ENCODE measurements around the gene TMEM250. TPM values are rescaled to one million over a fixed set of nuclear protein-coding genes. Genes with fewer than 3 reads are reported as not detected.

The TMEM250 gene, protein sequence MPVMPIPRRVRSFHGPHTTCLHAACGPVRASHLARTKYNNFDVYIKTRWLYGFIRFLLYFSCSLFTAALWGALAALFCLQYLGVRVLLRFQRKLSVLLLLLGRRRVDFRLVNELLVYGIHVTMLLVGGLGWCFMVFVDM
- 1 to 10 TPM; 6.5 to 7.9 TPM for total RNA-seq
- polyA plus RNA-seq (2013, experiment 1 of 2) = 44.1 TPM
- 33.4 TPM for polyA plus RNA-seq (2013, experiment 2 of 2)
- total RNA-seq = 18.9 to 109 (median 63.2) reads per million in 172 experiments

- POLR2A ChIA-PET = interaction anchor here (0.6 to 2.4 kb wide), 8 partner anchors 9 to 157 kb away, joined by 3 to 22 read pairs (median 4); partner anchors contain the start of gene UBAC1
Observed at GRCh38 chr9:136118320-136119060, at the start of gene TMEM250. Gene TMEM250, minus strand, starts transcription at chr9:136118875. Its CDS starts 1,975 bp downstream, at chr9:136116900.

DNA sequence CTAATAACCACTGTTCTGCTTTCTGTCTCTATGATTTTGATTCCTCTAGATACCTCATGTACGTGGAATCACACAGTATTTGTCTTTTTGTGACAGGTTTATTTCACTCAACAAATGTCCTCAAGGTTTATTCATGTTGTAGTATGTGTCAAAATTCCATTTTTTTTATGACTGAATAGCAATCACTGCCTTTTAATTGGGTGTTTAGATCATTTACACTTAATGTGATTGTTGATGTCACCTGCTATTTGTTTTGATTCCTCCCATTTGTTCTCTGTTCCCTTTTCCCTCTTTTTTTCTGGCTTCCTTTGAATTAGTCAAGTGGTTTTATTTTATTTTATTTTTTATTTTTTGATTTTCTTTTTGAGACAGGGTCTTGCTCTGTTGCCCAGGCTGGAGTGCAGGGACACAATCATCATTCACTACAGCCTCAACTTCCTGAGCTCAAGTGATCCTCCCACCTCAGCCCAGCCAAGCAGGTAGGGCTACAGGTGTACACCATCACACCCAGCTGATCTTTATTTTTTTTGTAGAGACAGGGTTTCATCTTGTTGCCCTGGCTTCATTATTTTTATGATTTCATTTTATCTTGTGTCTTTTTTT lies 44.7 kb upstream of the TMEM250 start:
- no peaks in the 10 kb centered on the region for H3K36me3 Mint-ChIP-seq (ENCODE audit: low read depth)
- no peaks in the 10 kb centered on the region for H3K27me3 ChIP-seq (ENCODE audit: control insufficient read depth in 1 of 2, insufficient read depth in 2 of 2, low read length in 2 of 2)
- TF ChIP-seq, protein P1, sequence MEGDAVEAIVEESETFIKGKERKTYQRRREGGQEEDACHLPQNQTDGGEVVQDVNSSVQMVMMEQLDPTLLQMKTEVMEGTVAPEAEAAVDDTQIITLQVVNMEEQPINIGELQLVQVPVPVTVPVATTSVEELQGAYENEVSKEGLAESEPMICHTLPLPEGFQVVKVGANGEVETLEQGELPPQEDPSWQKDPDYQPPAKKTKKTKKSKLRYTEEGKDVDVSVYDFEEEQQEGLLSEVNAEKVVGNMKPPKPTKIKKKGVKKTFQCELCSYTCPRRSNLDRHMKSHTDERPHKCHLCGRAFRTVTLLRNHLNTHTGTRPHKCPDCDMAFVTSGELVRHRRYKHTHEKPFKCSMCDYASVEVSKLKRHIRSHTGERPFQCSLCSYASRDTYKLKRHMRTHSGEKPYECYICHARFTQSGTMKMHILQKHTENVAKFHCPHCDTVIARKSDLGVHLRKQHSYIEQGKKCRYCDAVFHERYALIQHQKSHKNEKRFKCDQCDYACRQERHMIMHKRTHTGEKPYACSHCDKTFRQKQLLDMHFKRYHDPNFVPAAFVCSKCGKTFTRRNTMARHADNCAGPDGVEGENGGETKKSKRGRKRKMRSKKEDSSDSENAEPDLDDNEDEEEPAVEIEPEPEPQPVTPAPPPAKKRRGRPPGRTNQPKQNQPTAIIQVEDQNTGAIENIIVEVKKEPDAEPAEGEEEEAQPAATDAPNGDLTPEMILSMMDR (IDR thresholded peaks at IDR 0.05) = no peak
- H3K36me3 ChIP-seq (ENCODE audit: insufficient read depth, low read length) = no peaks in the 10 kb centered on the region
- no peak overlapping the region for H3K27ac ChIP-seq (ENCODE audit: low read depth in 1 of 2, low read length in 2 of 2)
- H3K4me3 Mint-ChIP-seq = no peak overlapping the region
- ChIA-PET CTCF (no interaction called here), POLR2A (no interaction called here)
- no peak overlapping the region for H3K4me3 ChIP-seq (ENCODE audit: low read length)
- peaks cover 6% of the 10 kb centered on the region for H3K27me3 Mint-ChIP-seq
- H3K27ac Mint-ChIP-seq = no peak overlapping the region
- intact Hi-C loops (cut with DNase I, micrococcal nuclease) = no loop called here
- ATAC-seq (ENCODE audit: poor library complexity) (no peak), DNase-seq (no peak)
- no peaks in the 10 kb centered on the region for H3K4me1 ChIP-seq (ENCODE audit: insufficient read depth, low read length)
- no peaks in the 10 kb centered on the region for H3K4me1 Mint-ChIP-seq (ENCODE audit: low read depth)
- H3K9me3 Mint-ChIP-seq = no peaks in the 10 kb centered on the region
- H3K9me3 ChIP-seq (ENCODE audit: control insufficient read depth in 1 of 2, insufficient read depth in 1 of 2, low read length in 2 of 2) = no peaks in the 10 kb centered on the region

More at GRCh38 chr9:136118320-136119060, at the start of gene TMEM250:
- H3K36me3 ChIP-seq (ENCODE audit: insufficient read depth, low read length) = peaks cover 19% of the 10 kb centered on the region
- H3K4me3 Mint-ChIP-seq = peak within 1 kb of the TSS; percentile 89
- H3K27me3 Mint-ChIP-seq = no peaks in the 10 kb centered on the region
- H3K27ac ChIP-seq (ENCODE audit: low read depth in 1 of 2, low read length in 2 of 2) = peak within 1 kb of the TSS; percentile 76 to 79
- intact Hi-C loops (cut with DNase I, micrococcal nuclease) = loop anchor here (1.0 to 5.0 kb wide), 4 partner anchors 9 to 244 kb away; partner anchors contain the start of genes CAMSAP1 (in 2 of the 2), DNLZ (in 1 of the 2) and UBAC1 (in 1 of the 2)
- H3K9me3 Mint-ChIP-seq = no peaks in the 10 kb centered on the region
- DNase-seq = peak; percentile 93 to 99 (median 96)
- H3K27ac Mint-ChIP-seq = peak within 1 kb of the TSS; percentile 79
- H3K36me3 Mint-ChIP-seq (ENCODE audit: low read depth) = peaks cover 2% of the 10 kb centered on the region
- TF ChIP-seq, protein P1 (IDR thresholded peaks at IDR 0.05) = no peak
- CTCF ChIA-PET = interaction anchor here (0.9 to 1.3 kb wide), 3 partner anchors 9 to 29 kb away, joined by 3 to 5 read pairs (median 3); partner anchors contain the start of gene NACC2
- H3K27me3 ChIP-seq (ENCODE audit: control insufficient read depth in 1 of 2, insufficient read depth in 2 of 2, low read length in 2 of 2) = no peaks in the 10 kb centered on the region
- peak; percentile 93 for ATAC-seq (ENCODE audit: poor library complexity)
- H3K4me1 ChIP-seq (ENCODE audit: insufficient read depth, low read length) = peaks cover 62% of the 10 kb centered on the region
- peak within 1 kb of the TSS; percentile 54 for H3K4me3 ChIP-seq (ENCODE audit: low read length)
- H3K4me1 Mint-ChIP-seq (ENCODE audit: low read depth) = peaks cover 22% of the 10 kb centered on the region
- no peaks in the 10 kb centered on the region for H3K9me3 ChIP-seq (ENCODE audit: control insufficient read depth in 1 of 2, insufficient read depth in 1 of 2, low read length in 2 of 2)

GRCh38 chr9:136160995-136161610 lies 42.4 kb upstream of the TMEM250 start:
- ATAC-seq (ENCODE audit: poor library complexity) = no peak
- H3K9me3 Mint-ChIP-seq = no peaks in the 10 kb centered on the region
- TF ChIP-seq, protein P1 (IDR thresholded peaks at IDR 0.05) = no peak
- no peaks in the 10 kb centered on the region for H3K4me1 Mint-ChIP-seq (ENCODE audit: low read depth)
- no peak for DNase-seq
- Histone ChIP-seq H3K27ac (ENCODE audit: low read depth in 1 of 2, low read length in 2 of 2) (no peak overlapping the region), H3K27me3 (ENCODE audit: control insufficient read depth in 1 of 2, insufficient read depth in 2 of 2, low read length in 2 of 2) (peaks cover 0 to 2% of the 10 kb centered on the region in 2 experiments), H3K4me3 (ENCODE audit: low read length) (no peak overlapping the region), H3K4me1 (ENCODE audit: insufficient read depth, low read length) (no peaks in the 10 kb centered on the region), H3K36me3 (ENCODE audit: insufficient read depth, low read length) (no peaks in the 10 kb centered on the region), H3K9me3 (ENCODE audit: control insufficient read depth in 1 of 2, insufficient read depth in 1 of 2, low read length in 2 of 2) (no peaks in the 10 kb centered on the region)
- H3K36me3 Mint-ChIP-seq (ENCODE audit: low read depth) = no peaks in the 10 kb centered on the region
- H3K27ac Mint-ChIP-seq = no peak overlapping the region
- no peak overlapping the region for H3K4me3 Mint-ChIP-seq
- intact Hi-C loops (cut with DNase I, micrococcal nuclease) = no loop called here
- ChIA-PET CTCF (no interaction called here), POLR2A (no interaction called here)
- H3K27me3 Mint-ChIP-seq = no peaks in the 10 kb centered on the region

All from CD4-positive, alpha-beta T cell (primary cell).